ENCODE results near the gene TRMT10C. TPM values are rescaled to one million over a fixed set of nuclear protein-coding genes. Genes with fewer than 3 reads are reported as not detected.
"Not testable (repeated sequence)": the region's sequence is repeated elsewhere in the genome, so short reads cannot be mapped to it uniquely, and the experiment has no call there.

TRMT10C gene
- total RNA-seq, 2 donors from 2014 or later: 21.2 to 23.6 TPM

DNA sequence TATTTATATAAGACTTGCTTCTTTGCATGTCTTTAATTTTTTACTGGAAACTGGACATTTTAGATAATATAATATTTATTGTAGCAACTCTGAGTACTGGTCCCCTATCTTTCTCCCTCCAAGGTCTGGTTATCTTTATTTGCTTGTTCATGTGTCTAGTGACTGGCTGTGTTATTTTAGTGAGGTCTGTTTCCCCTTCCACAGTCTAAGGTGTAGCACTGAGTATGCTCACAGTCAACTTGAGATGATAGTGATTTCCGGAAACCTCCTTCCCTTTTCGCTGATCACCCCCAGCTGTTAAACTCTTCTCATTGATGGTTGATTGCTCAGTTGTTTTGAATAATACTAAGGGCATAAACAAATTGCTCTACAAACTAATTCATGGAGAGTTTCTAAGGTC lies 49.4 kb downstream of the TRMT10C start:
- DNase-seq (no peak), ATAC-seq (no peak)
- intact Hi-C loops (cut with DNase I): no loop called here

DNA sequence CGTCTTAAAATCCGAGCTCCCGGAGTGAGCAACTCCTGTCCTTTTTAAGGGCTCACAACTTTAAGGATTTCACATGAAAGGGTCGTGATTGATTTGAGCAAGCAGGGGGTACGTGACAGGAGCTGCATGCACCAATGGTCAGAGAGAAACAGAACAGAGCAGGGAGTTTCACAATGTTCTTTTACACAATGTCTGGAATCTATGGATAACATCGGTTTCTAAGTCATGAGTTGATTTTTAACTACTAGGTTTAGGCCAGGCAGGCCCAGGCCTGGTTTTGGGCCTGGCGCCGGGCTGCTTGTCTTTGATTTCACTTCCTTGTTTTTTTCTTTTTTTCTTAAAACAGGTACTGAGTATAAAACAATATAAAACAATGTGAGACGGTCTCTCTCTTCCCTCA lies 51.3 kb downstream of the TRMT10C start:
- ATAC-seq; intact Hi-C loops (cut with DNase I); DNase-seq: not testable (repeated sequence)

DNA sequence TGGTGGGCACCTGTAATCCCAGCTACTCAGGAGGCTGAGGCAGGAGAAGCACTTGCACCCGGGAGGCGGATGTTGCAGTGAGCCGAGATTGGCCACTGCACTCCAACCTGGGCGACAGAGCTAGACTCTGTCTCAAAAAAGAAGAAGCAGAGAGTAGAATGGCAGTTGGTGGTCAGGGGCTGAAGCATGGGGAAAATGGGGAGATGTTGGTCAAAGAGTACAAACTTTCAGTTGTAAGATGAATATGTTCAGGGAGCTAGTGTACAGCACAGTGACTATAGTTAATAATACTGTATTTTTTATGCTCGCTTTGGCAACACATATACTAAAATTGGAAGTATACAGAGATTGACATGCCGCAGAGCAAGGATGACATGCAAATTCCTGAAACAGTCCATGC lies 53.9 kb downstream of the TRMT10C start:
- DNase-seq: no peak

More for the DNA sequence above, 53.9 kb downstream of the TRMT10C start:
- no peak for ATAC-seq
- intact Hi-C loops (cut with DNase I): no loop called here

Other genes with a start within 250 kb of the TRMT10C start
- gene IMPG2, start 241.3 kb upstream of the TRMT10C start, total RNA-seq: under 1 TPM; 0.18 to 0.31 TPM
- gene SENP7, start 48.7 kb upstream of the TRMT10C start, total RNA-seq: 10 to 100 TPM in 1 of 2 donors, 1 to 10 TPM in 1; 9.3 to 10.6 TPM
- gene PCNP, start 12.3 kb downstream of the TRMT10C start, total RNA-seq: 100 to 1,000 TPM; 108 to 122 TPM
- gene ZBTB11, start 115.3 kb downstream of the TRMT10C start, total RNA-seq: 10 to 100 TPM in 1 of 2 donors, 1 to 10 TPM in 1; 8.3 to 10.3 TPM
- gene RPL24, start 124.8 kb downstream of the TRMT10C start, total RNA-seq: 100 to 1,000 TPM; 824 to 885 TPM
- gene CEP97, start 162.7 kb downstream of the TRMT10C start, total RNA-seq: 1 to 10 TPM; 5.1 to 6.1 TPM
- gene NXPE3, start 217.3 kb downstream of the TRMT10C start, total RNA-seq: 10 to 100 TPM; 34.2 to 35.1 TPM

Data from left cardiac atrium (tissue), 4 donors.